Measurements from ENCODE around the gene PTCD1.

Gene PTCD1

GRCh38 chr7:99469381-99470065 lies 30.9 kb upstream of the PTCD1 start:
- Histone ChIP-seq H3K4me2 (ENCODE audit: low read length) (no peak overlapping the region), H3F3A (ENCODE audit: control insufficient read depth, insufficient read depth) (peaks cover 2% of the 10 kb centered on the region; the same call in 1 of the 2 replicates), H3K36me3 (ENCODE audit: control insufficient read depth, low read length) (peaks cover 23% of the 10 kb centered on the region), H3K4me3 (ENCODE audit: low read length) (no peak overlapping the region), H3K9me3 (ENCODE audit: control insufficient read depth, insufficient read depth, low read length) (no peaks in the 10 kb centered on the region), H3K27ac (ENCODE audit: low read depth, low read length) (no peak overlapping the region), H3K9me2 (replicated peaks; ENCODE audit: control insufficient read depth, low read length) (no peaks in the 10 kb centered on the region), H3K4me1 (ENCODE audit: control insufficient read depth, low read length) (peaks cover 27% of the 10 kb centered on the region), H3K27me3 (ENCODE audit: control insufficient read depth, low read length) (no peaks in the 10 kb centered on the region), H3K79me2 (ENCODE audit: control insufficient read depth, low read length) (peaks cover 38% of the 10 kb centered on the region), H4K20me1 (ENCODE audit: control insufficient read depth, insufficient read depth, low read depth, low read length) (0 out of 2 replicates have a peak, but pooled peaks cover 3% of the 10 kb centered on the region)
- TF ChIP-seq EZH2phosphoT487 (IDR thresholded peaks at IDR 0.05; ENCODE audit: borderline replicate concordance, low read length), result no peak
- TF ChIP-seq CTCF (IDR thresholded peaks at IDR 0.05; ENCODE audit: low read depth, low read length, poor library complexity, severe bottlenecking), result no peak

GRCh38 chr7:99468336-99468918 lies 29.8 kb upstream of the PTCD1 start:
- TF ChIP-seq EZH2phosphoT487 (IDR thresholded peaks at IDR 0.05; ENCODE audit: borderline replicate concordance, low read length) (no peak), CTCF (IDR thresholded peaks at IDR 0.05; ENCODE audit: low read depth, low read length, poor library complexity, severe bottlenecking) (no peak)
- Histone ChIP-seq H3K27ac (ENCODE audit: low read depth, low read length) (no peak overlapping the region), H3K9me3 (ENCODE audit: control insufficient read depth, insufficient read depth, low read length) (no peaks in the 10 kb centered on the region), H3K79me2 (ENCODE audit: control insufficient read depth, low read length) (peaks cover 38% of the 10 kb centered on the region), H3K4me3 (ENCODE audit: low read length) (no peak overlapping the region), H3K36me3 (ENCODE audit: control insufficient read depth, low read length) (peaks cover 26% of the 10 kb centered on the region), H3K4me1 (ENCODE audit: control insufficient read depth, low read length) (peaks cover 25% of the 10 kb centered on the region), H3K27me3 (ENCODE audit: control insufficient read depth, low read length) (no peaks in the 10 kb centered on the region), H4K20me1 (ENCODE audit: control insufficient read depth, insufficient read depth, low read depth, low read length) (no peaks in the 10 kb centered on the region), H3K9me2 (replicated peaks; ENCODE audit: control insufficient read depth, low read length) (no peaks in the 10 kb centered on the region), H3F3A (ENCODE audit: control insufficient read depth, insufficient read depth) (peaks cover 2% of the 10 kb centered on the region; the same call in 1 of the 2 replicates), H3K4me2 (ENCODE audit: low read length) (no peak overlapping the region)

GRCh38 chr7:99465421-99465768 lies 26.8 kb upstream of the PTCD1 start:
- Histone ChIP-seq H3K4me1 (ENCODE audit: control insufficient read depth, low read length) (peaks cover 39% of the 10 kb centered on the region), H3K27me3 (ENCODE audit: control insufficient read depth, low read length) (no peaks in the 10 kb centered on the region), H3K4me3 (ENCODE audit: low read length) (peak overlapping the region; percentile 96), H3K9me2 (replicated peaks; ENCODE audit: control insufficient read depth, low read length) (no peaks in the 10 kb centered on the region), H3K79me2 (ENCODE audit: control insufficient read depth, low read length) (peaks cover 61% of the 10 kb centered on the region), H3K9me3 (ENCODE audit: control insufficient read depth, insufficient read depth, low read length) (no peaks in the 10 kb centered on the region), H3K36me3 (ENCODE audit: control insufficient read depth, low read length) (peaks cover 48% of the 10 kb centered on the region), H3K27ac (ENCODE audit: low read depth, low read length) (peak overlapping the region; percentile 56), H3F3A (ENCODE audit: control insufficient read depth, insufficient read depth) (peaks cover 7% of the 10 kb centered on the region), H3K4me2 (ENCODE audit: low read length) (peak overlapping the region; percentile 86), H4K20me1 (ENCODE audit: control insufficient read depth, insufficient read depth, low read depth, low read length) (peaks cover 12% of the 10 kb centered on the region)
- no peak for TF ChIP-seq CTCF (IDR thresholded peaks at IDR 0.05; ENCODE audit: low read depth, low read length, poor library complexity, severe bottlenecking)
- TF ChIP-seq EZH2phosphoT487 (IDR thresholded peaks at IDR 0.05; ENCODE audit: borderline replicate concordance, low read length), result no peak

All from DOHH2 (cell line).